ENCODE data around the gene LARGE1.

The LARGE1 gene

DNA sequence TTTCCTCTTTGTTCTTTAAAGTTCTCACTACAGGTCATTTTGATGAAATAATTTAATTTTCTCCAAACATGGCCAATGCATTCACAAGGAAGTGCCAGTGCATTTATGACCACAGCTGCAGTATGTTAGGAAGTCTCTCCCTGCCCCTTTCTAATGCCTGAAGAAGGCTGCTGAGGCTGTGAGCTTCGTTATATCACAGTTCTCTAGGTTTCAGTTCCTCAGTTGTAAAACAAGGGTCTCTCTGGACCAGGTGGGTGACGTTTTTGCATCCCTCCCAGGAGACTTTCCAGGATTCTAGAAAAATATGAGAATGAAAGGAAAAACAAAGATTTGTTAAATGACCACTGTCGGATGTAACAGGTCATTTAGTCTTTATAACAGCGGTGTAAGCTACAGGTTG lies 171.6 kb downstream of the LARGE1 start:
- no peak overlapping the region for H3K27ac ChIP-seq
- TF ChIP-seq ZFX (IDR thresholded peaks at IDR 0.05; ENCODE audit: borderline replicate concordance) = no peak
- TF ChIP-seq, protein P1, sequence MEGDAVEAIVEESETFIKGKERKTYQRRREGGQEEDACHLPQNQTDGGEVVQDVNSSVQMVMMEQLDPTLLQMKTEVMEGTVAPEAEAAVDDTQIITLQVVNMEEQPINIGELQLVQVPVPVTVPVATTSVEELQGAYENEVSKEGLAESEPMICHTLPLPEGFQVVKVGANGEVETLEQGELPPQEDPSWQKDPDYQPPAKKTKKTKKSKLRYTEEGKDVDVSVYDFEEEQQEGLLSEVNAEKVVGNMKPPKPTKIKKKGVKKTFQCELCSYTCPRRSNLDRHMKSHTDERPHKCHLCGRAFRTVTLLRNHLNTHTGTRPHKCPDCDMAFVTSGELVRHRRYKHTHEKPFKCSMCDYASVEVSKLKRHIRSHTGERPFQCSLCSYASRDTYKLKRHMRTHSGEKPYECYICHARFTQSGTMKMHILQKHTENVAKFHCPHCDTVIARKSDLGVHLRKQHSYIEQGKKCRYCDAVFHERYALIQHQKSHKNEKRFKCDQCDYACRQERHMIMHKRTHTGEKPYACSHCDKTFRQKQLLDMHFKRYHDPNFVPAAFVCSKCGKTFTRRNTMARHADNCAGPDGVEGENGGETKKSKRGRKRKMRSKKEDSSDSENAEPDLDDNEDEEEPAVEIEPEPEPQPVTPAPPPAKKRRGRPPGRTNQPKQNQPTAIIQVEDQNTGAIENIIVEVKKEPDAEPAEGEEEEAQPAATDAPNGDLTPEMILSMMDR (IDR thresholded peaks at IDR 0.05) = no peak

- no peak overlapping the region for H3K27ac ChIP-seq
- TF ChIP-seq ZFX (IDR thresholded peaks at IDR 0.05; ENCODE audit: borderline replicate concordance) = no peak
- TF ChIP-seq, protein P1 (IDR thresholded peaks at IDR 0.05) = no peak
Measured at GRCh38 chr22:33747576-33748180, 172.6 kb downstream of the LARGE1 start.

DNA sequence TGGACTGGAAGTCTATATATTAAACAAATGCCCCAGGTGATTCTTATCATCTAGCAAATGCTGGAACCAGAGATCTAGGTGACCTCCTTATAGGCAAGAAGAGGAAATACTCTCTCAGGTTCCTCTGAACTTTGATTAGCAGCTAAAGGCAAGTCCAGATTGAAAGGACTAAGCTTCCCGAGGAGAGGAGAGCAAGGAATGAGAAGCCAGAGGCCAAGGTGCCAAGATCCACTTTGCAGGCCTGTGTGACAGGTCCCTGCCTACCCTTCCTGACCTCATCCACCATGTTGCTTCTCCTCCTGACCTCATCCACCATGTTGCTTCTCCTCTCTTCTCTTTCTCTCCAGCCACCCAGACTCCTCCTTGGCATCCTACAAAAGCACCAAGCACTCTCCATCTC lies 173.2 kb downstream of the LARGE1 start:
- TF ChIP-seq ZFX (IDR thresholded peaks at IDR 0.05; ENCODE audit: borderline replicate concordance) = no peak
- TF ChIP-seq, protein P1 (IDR thresholded peaks at IDR 0.05) = no peak
- H3K27ac ChIP-seq = no peak overlapping the region

DNA sequence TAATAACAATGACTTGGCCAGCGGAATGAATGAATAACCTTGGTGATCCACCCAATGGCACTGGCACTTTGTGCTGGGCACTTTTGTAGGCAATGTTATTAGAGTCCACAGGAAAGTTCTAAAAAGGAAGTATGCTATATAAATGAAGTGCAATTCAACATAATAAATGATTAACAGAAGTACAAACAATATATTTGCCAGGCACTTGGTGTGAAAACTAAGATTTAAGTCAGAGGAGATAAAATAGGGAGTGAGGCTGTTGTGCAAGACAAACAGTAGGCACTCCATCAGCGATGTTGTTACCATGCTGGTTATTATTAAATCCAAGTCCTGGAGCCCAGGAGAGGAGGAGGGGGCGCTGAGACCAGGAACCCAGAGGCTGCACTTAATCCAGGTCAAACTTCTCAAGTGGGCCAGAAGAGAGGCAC lies 173.8 kb downstream of the LARGE1 start:
- no peak overlapping the region for H3K27ac ChIP-seq
- TF ChIP-seq ZFX (IDR thresholded peaks at IDR 0.05; ENCODE audit: borderline replicate concordance) = no peak
- TF ChIP-seq, protein P1 (IDR thresholded peaks at IDR 0.05) = no peak

GRCh38 chr22:33745501-33745900 lies 174.8 kb downstream of the LARGE1 start:
- H3K27ac ChIP-seq = no peak overlapping the region
- no peak for TF ChIP-seq ZFX (IDR thresholded peaks at IDR 0.05; ENCODE audit: borderline replicate concordance)
- TF ChIP-seq, protein P1 (IDR thresholded peaks at IDR 0.05) = no peak

DNA sequence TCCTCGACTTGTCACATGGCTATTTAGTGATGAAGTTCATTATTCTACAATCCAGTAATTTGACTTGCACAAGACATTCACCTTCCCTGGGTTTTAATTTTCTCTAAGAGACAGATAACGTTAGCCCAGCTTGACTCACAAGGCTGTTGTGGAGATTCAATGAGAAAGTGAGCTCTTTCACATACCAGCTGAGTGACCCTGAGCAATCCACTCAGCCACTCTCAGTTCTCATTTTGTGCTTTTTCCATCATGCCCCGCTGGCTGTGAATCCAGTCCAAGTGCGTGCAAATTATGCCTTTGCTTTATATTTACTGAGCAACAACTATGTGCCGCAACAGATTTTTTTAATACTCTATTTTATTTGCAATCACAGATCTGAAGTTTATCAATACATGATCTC lies 176.5 kb downstream of the LARGE1 start:
- H3K27ac ChIP-seq = no peak overlapping the region
- TF ChIP-seq ZFX (IDR thresholded peaks at IDR 0.05; ENCODE audit: borderline replicate concordance) = no peak
- TF ChIP-seq, protein P1 (IDR thresholded peaks at IDR 0.05) = no peak

GRCh38 chr22:33741025-33741424 lies 179.3 kb downstream of the LARGE1 start:
- TF ChIP-seq, protein P1 (IDR thresholded peaks at IDR 0.05) = no peak
- TF ChIP-seq ZFX (IDR thresholded peaks at IDR 0.05; ENCODE audit: borderline replicate concordance) = no peak
- H3K27ac ChIP-seq = no peak overlapping the region
